H1 (cell line): ENCODE data around the gene USP36. TPM values are rescaled to one million over a fixed set of nuclear protein-coding genes. Genes with fewer than 3 reads are reported as not detected.

Experiments
- BCL11A ChIP-seq, 2 experiments: IDR thresholded peaks; one replicate each; pipeline ENCODE4 v1.6.1; 2011; ENCODE audit warnings: low read depth in 2 of 2, low read length in 2 of 2, mild to moderate bottlenecking in 2 of 2
- EZH2 ChIP-seq: fragments of 200-600 bp; sonication (generic); IDR thresholded peaks from 2 replicates; pipeline ENCODE4 v1.7.1; 2012; ENCODE audit warnings: low read depth, mild to moderate bottlenecking, moderate library complexity, low read length, inconsistent platforms; ENCODE audit not compliant: severe bottlenecking
- HDAC2 ChIP-seq, 2 experiments: fragments of 300-600 bp in 1 of 2; sonication (generic) in 1 of 2; IDR thresholded peaks; 2 replicates each; pipeline ENCODE4 v1.6.1; 2011 to 2012; ENCODE audit warnings: low read depth in 2 of 2, low read length in 2 of 2, mild to moderate bottlenecking in 2 of 2, moderate library complexity in 2 of 2, borderline replicate concordance in 1 of 2, inconsistent platforms in 1 of 2
- POU5F1 ChIP-seq: IDR thresholded peaks from 2 replicates; pipeline ENCODE4 v1.6.1; 2011; ENCODE audit warnings: low read depth, mild to moderate bottlenecking, low read length, moderate library complexity
- SIN3A ChIP-seq, 2 experiments: IDR thresholded peaks in 1 of 2; conservative IDR thresholded peaks in 1 of 2; 2 replicates each; pipeline ENCODE4 v1.6.1; 2011 to 2012; ENCODE audit warnings: low read length in 2 of 2, improper control_type of control experiment in 1 of 2, low read depth in 1 of 2, mild to moderate bottlenecking in 1 of 2
- polyA plus RNA-seq, 7 experiments: library from polyadenylated mRNA; depleted of rRNA in 3 of 7; stranded (reverse) in 5 of 7; unstranded in 2 of 7; fragments of >200 nt in 5 of 7; fragments of 200-250 nt in 2 of 7; gene quantifications; 1 replicate in 5 of 7; 2 replicates in 1 of 7; 4 replicates in 1 of 7; pipeline versions ENCODE4 v1.2.1 to v1.2.3, GENCODE V29; 2011 to 2013; ENCODE audit warnings: missing spikeins in 2 of 7, mixed read lengths in 2 of 7
- total RNA-seq: library from RNA; stranded (reverse); fragmentation: NEBNext Ultra II Directional; extraction: Animal tissue kit (Norgen Biotek cat#: 25700); gene quantifications from 2 replicates; pipeline ENCODE4 v1.2.1, GENCODE V29; 2021

USP36 gene
- total and polyA plus RNA-seq, 2 of the 8 experiments (the other 6 are each of a cell fraction or from before 2014, with no cell fraction given): 40.7 to 67.7 TPM

DNA sequence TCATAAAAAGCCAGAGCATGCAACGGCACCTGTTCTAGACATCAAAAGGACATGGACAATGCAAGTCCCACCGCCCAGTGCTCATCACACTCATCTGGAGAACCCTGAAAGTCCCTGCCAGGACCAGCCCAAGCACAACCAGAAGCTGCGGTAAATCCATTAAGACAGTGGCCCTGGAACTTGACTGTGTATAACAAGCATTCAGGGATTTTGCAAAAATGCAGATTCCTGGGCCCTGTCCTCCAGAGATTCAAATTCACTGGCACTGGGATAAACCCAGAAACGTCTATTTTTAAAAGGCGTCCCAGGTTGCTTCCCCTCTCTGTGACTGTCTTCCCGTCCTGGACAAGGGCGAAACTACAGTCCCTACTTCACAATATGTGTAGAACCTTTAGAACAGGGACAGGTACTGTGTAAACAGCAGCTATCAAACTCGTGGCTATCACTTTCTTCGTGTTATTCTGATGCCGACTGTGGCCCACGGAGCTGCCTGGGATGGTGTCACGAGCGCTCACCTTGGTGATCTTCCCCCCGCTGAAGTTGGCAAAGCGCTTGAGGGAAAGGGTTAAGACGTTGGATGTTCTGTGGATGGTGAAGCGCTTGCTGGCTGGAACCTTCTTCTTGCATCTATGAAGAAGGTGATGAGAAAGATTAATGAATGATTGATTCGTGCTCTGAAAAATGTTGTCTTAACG is 22.3 kb downstream of the USP36 start (continued):
- TF ChIP-seq POU5F1: no peak
- no peak for TF ChIP-seq BCL11A (IDR thresholded peaks at IDR 0.05; ENCODE audit: low read depth in 2 of 2, low read length in 2 of 2)
- no peak for TF ChIP-seq SIN3A (conservative IDR thresholded peaks at IDR 0.05 in 1 of 2, IDR thresholded peaks at IDR 0.05 in 1 of 2; ENCODE audit: low read depth in 1 of 2, low read length in 2 of 2)
- TF ChIP-seq HDAC2 (IDR thresholded peaks at IDR 0.05; ENCODE audit: borderline replicate concordance in 1 of 2, low read depth in 2 of 2, low read length in 2 of 2): no peak
- TF ChIP-seq EZH2: no peak
